ENCODE measurements around the gene SMC2. TPM values are rescaled to one million over a fixed set of nuclear protein-coding genes. Genes with fewer than 3 reads are reported as not detected.
A peak's percentile ranks its signal among the peaks of the same experiment; 100 is the strongest.

Gene SMC2
- polyA plus RNA-seq, 2 of the 4 experiments (the other 2 are of a cell fraction): 33.9 to 43.3 TPM

DNA sequence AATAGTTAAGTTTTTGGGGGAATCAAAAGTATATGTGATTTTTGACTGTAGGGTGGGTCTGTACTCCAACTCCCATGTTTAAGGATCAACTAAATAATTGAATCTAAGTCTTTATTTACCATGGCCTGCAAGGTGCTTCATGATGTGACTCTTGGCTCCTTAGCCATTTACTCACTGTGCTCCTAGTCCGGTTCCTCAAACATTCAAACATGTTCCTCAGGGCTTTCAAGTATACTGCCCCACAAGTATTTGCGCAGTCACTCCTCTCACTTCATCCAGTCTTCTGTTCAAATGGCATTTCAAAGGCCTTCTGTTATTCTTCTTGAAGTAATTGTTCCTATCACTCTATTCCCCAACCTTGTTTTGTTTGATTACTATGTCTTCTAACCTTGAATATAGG, 16.4 kb downstream of the SMC2 start:
- ATAC-seq: no peak
- FAIRE-seq: no peak
- WGBS (ENCODE audit: missing lambda C conversion rate): 91% methylated on average over 2 of the region's 2 CpGs
- TF ChIP-seq ZNF302 (CRISPR knock-in tag; IDR thresholded peaks at IDR 0.05) (no peak), NFE2L2 (conservative IDR thresholded peaks at IDR 0.05; ENCODE audit: low read length) (no peak), ZSCAN20 (CRISPR knock-in tag; IDR thresholded peaks at IDR 0.05) (no peak), RFX5 (IDR thresholded peaks at IDR 0.05) (no peak), HDAC2 (IDR thresholded peaks at IDR 0.05) (no peak), ESRRA (IDR thresholded peaks at IDR 0.05; ENCODE audit: borderline replicate concordance, low read length) (no peak), RNF2 (IDR thresholded peaks at IDR 0.05; ENCODE audit: borderline replicate concordance, low read depth) (no peak)
- TF ChIP-seq, protein P1, sequence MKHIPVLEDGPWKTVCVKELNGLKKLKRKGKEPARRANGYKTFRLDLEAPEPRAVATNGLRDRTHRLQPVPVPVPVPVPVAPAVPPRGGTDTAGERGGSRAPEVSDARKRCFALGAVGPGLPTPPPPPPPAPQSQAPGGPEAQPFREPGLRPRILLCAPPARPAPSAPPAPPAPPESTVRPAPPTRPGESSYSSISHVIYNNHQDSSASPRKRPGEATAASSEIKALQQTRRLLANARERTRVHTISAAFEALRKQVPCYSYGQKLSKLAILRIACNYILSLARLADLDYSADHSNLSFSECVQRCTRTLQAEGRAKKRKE (CRISPR knock-in tag; IDR thresholded peaks at IDR 0.05; ENCODE audit: low read depth): no peak
- DNase-seq (ENCODE audit: low read depth in 1 of 2, low spot score in 1 of 2): no peak
- H3K4me2 ChIP-seq: no peak overlapping the region
- ChIA-PET CTCF (no interaction called here), POLR2A (no interaction called here)
- no peaks in the 10 kb centered on the region for H3K4me1 ChIP-seq
- no peaks in the 10 kb centered on the region for H3K9me3 ChIP-seq
- H3K27ac ChIP-seq: no peak overlapping the region
- no peak overlapping the region for H3K4me3 ChIP-seq

DNA sequence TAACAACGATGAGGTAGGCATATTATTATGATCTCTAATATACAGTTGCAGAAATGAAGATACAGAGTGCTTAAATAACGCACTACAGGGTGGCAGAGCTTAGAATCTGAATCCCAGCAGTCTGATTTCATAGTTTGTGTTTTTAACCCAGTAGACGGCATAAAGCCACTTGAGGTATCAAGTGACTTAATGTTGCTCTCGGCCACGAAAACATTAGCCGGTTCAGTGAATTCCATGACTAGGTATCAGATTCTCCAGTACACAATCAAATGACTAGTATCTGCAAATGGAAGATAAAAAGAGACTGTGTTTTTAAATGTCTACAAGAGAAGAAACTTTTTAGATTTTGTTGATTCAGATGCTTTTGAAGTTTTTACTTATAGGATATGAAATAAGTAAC, 24.8 kb downstream of the SMC2 start:
- H3K4me3 ChIP-seq: no peak overlapping the region
- ATAC-seq (no peak), FAIRE-seq (no peak), DNase-seq (ENCODE audit: low read depth in 1 of 2, low spot score in 1 of 2) (no peak)
- ChIA-PET CTCF (interaction anchor here (0.6 kb wide), 1 partner anchor 565 kb away, joined by 3 read pairs; no protein-coding TSS in a partner anchor), POLR2A (no interaction called here)
- H3K4me2 ChIP-seq: no peak overlapping the region
- 76% methylated on average over 6 of the region's 6 CpGs for WGBS (ENCODE audit: missing lambda C conversion rate)
- H3K9me3 ChIP-seq: no peaks in the 10 kb centered on the region
- no peak overlapping the region for H3K27ac ChIP-seq
- no peak for TF ChIP-seq CEBPB (IDR thresholded peaks at IDR 0.05)
- no peak for TF ChIP-seq ZSCAN20 (CRISPR knock-in tag; IDR thresholded peaks at IDR 0.05)
- TF ChIP-seq, protein P2, sequence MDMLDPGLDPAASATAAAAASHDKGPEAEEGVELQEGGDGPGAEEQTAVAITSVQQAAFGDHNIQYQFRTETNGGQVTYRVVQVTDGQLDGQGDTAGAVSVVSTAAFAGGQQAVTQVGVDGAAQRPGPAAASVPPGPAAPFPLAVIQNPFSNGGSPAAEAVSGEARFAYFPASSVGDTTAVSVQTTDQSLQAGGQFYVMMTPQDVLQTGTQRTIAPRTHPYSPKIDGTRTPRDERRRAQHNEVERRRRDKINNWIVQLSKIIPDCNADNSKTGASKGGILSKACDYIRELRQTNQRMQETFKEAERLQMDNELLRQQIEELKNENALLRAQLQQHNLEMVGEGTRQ (IDR thresholded peaks at IDR 0.05): no peak
- TF ChIP-seq MAZ (IDR thresholded peaks at IDR 0.05; ENCODE audit: borderline replicate concordance, low read depth, low read length): no peak
- TF ChIP-seq, protein P3, sequence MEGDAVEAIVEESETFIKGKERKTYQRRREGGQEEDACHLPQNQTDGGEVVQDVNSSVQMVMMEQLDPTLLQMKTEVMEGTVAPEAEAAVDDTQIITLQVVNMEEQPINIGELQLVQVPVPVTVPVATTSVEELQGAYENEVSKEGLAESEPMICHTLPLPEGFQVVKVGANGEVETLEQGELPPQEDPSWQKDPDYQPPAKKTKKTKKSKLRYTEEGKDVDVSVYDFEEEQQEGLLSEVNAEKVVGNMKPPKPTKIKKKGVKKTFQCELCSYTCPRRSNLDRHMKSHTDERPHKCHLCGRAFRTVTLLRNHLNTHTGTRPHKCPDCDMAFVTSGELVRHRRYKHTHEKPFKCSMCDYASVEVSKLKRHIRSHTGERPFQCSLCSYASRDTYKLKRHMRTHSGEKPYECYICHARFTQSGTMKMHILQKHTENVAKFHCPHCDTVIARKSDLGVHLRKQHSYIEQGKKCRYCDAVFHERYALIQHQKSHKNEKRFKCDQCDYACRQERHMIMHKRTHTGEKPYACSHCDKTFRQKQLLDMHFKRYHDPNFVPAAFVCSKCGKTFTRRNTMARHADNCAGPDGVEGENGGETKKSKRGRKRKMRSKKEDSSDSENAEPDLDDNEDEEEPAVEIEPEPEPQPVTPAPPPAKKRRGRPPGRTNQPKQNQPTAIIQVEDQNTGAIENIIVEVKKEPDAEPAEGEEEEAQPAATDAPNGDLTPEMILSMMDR (IDR thresholded peaks at IDR 0.05): no peak
- no peak for TF ChIP-seq NPAS2 (CRISPR knock-in tag; IDR thresholded peaks at IDR 0.05; ENCODE audit: borderline replicate concordance)
- no peak for TF ChIP-seq BHLHE40 (IDR thresholded peaks at IDR 0.05; ENCODE audit: low read depth, low read length)
- TF ChIP-seq POLR2AphosphoS2 (conservative IDR thresholded peaks at IDR 0.05; ENCODE audit: low read length): no peak
- no peak for TF ChIP-seq CHD4 (IDR thresholded peaks at IDR 0.05; ENCODE audit: borderline replicate concordance)
- no peak for TF ChIP-seq HDAC2 (IDR thresholded peaks at IDR 0.05)
- TF ChIP-seq ZC3H11A (IDR thresholded peaks at IDR 0.05): no peak
- no peak for TF ChIP-seq HES2 (IDR thresholded peaks at IDR 0.05)
- TF ChIP-seq KDM5A (IDR thresholded peaks at IDR 0.05): no peak
- TF ChIP-seq SMC3 (IDR thresholded peaks at IDR 0.05): no peak
- TF ChIP-seq RNF2 (IDR thresholded peaks at IDR 0.05; ENCODE audit: borderline replicate concordance, low read depth): no peak
- TF ChIP-seq ZNF302 (CRISPR knock-in tag; IDR thresholded peaks at IDR 0.05): no peak
- no peaks in the 10 kb centered on the region for H3K4me1 ChIP-seq

GRCh38 chr9:104121022-104121421, 26.9 kb downstream of the SMC2 start:
- H3K4me3 ChIP-seq: no peak overlapping the region
- no peak overlapping the region for H3K27ac ChIP-seq
- DNase-seq (ENCODE audit: low read depth in 1 of 2, low spot score in 1 of 2) (no peak), ATAC-seq (0 out of 6 replicates have a peak, but pooled peaks of 1 of the 2 experiments have one; percentile 35), FAIRE-seq (no peak)
- no peaks in the 10 kb centered on the region for H3K4me1 ChIP-seq
- WGBS (ENCODE audit: missing lambda C conversion rate): 93% methylated on average over 5 of the region's 5 CpGs
- POLR2A ChIA-PET: no interaction called here
- H3K9me3 ChIP-seq: no peaks in the 10 kb centered on the region
- H3K4me2 ChIP-seq: no peak overlapping the region
- CTCF ChIA-PET: no interaction called here
- TF ChIP-seq CEBPB (IDR thresholded peaks at IDR 0.05): no peak
- TF ChIP-seq FOSL2 (IDR thresholded peaks at IDR 0.05): no peak
- no peak for TF ChIP-seq FOSL2 (CRISPR knock-in tag; IDR thresholded peaks at IDR 0.05)

Measured in A549 (cell line).